CD14-positive monocyte (primary cell): ENCODE data around the gene DGKI. TPM values are rescaled to one million over a fixed set of nuclear protein-coding genes. Genes with fewer than 3 reads are reported as not detected.

Experiments
- DNase-seq, 3 donors: peaks; one replicate each; pipeline ENCODE4 v3.0.0-alpha.2; 2011 to 2022
- H2AFZ ChIP-seq: 2 replicates; pipeline ENCODE4 v1.6.0; 2012; ENCODE audit warnings: mild to moderate bottlenecking, low read depth, low read length, inconsistent platforms; ENCODE audit not compliant: insufficient read depth, poor library complexity, severe bottlenecking
- H3K27ac ChIP-seq, 2 donors: 1 replicate in 1 of 2; 2 replicates in 1 of 2; pipeline ENCODE4 v1.5.1; 2012 to 2013; ENCODE audit warnings: low read length in 2 of 2, control low read depth in 1 of 2, inconsistent platforms in 1 of 2, low read depth in 1 of 2, mild to moderate bottlenecking in 1 of 2
- H3K27me3 ChIP-seq, 2 donors: one replicate each; pipeline versions ENCODE4 v1.6.0 to v1.6.1; 2011 to 2013; ENCODE audit warnings: low read length in 2 of 2; ENCODE audit not compliant: control insufficient read depth in 2 of 2, insufficient read depth in 2 of 2
- H3K36me3 ChIP-seq, 2 donors: replicated peaks in 1 of 2; 1 replicate in 1 of 2; 2 replicates in 1 of 2; pipeline versions ENCODE4 v1.5.1 to v1.6.1; 2012 to 2013; ENCODE audit warnings: low read length in 2 of 2, control low read depth in 1 of 2, inconsistent platforms in 1 of 2, mild to moderate bottlenecking in 1 of 2; ENCODE audit not compliant: insufficient read depth in 2 of 2, control insufficient read depth in 1 of 2
- H3K4me1 ChIP-seq, 2 donors: 1 replicate in 1 of 2; 2 replicates in 1 of 2; pipeline versions ENCODE4 v1.5.1 to v1.6.1; 2012 to 2013; ENCODE audit warnings: low read length in 2 of 2, control low read depth in 1 of 2, inconsistent platforms in 1 of 2, mild to moderate bottlenecking in 1 of 2, moderate library complexity in 1 of 2; ENCODE audit not compliant: insufficient read depth in 2 of 2, control insufficient read depth in 1 of 2
- H3K4me2 ChIP-seq: replicated peaks from 2 replicates; pipeline ENCODE3; 2012; ENCODE audit warnings: low read length, moderate library complexity, mild to moderate bottlenecking; ENCODE audit not compliant: poor library complexity, severe bottlenecking; ENCODE audit errors: extremely low read depth
- H3K4me3 ChIP-seq, 3 experiments: fragments of 200-600 bp in 1 of 3; sonication (generic) in 1 of 3; replicated peaks in 1 of 3; 1 replicate in 2 of 3; 2 replicates in 1 of 3; pipeline ENCODE4 v1.5.1; 2011 to 2013; ENCODE audit warnings: low read length in 3 of 3, mild to moderate bottlenecking in 3 of 3, control low read depth in 2 of 3, low read depth in 2 of 3, inconsistent platforms in 1 of 3, moderate library complexity in 1 of 3
- H3K79me2 ChIP-seq: 2 replicates; pipeline ENCODE4 v1.6.0; 2012; ENCODE audit warnings: mild to moderate bottlenecking, control low read depth, inconsistent platforms, low read length, moderate library complexity; ENCODE audit not compliant: insufficient read depth
- H3K9ac ChIP-seq: 2 replicates; pipeline ENCODE4 v1.6.0; 2017; ENCODE audit warnings: low read length, mild to moderate bottlenecking; ENCODE audit not compliant: insufficient read depth, poor library complexity, severe bottlenecking
- H3K9me3 ChIP-seq, 2 donors: replicated peaks in 1 of 2; 1 replicate in 1 of 2; 2 replicates in 1 of 2; pipeline versions ENCODE4 v1.5.1 to v1.6.1; 2012 to 2013; ENCODE audit warnings: low read length in 2 of 2, control low read depth in 1 of 2; ENCODE audit not compliant: control insufficient read depth in 1 of 2, insufficient read depth in 1 of 2
- H4K20me1 ChIP-seq: 2 replicates; pipeline ENCODE4 v1.6.0; 2012; ENCODE audit warnings: mild to moderate bottlenecking, low read length, control low read depth, moderate library complexity; ENCODE audit not compliant: insufficient read depth
- H3K27ac Mint-ChIP-seq, 7 donors: one replicate each; pipeline ENCODE4 v1.8.0; 2020; ENCODE audit warnings: mild to moderate bottlenecking in 7 of 7, mixed read lengths in 7 of 7, moderate library complexity in 6 of 7, inconsistent platforms in 2 of 7
- H3K27me3 Mint-ChIP-seq, 3 donors: one replicate each; pipeline ENCODE4 v1.8.0; 2021 to 2022; ENCODE audit warnings: low read depth in 3 of 3, mild to moderate bottlenecking in 3 of 3, mixed read lengths in 3 of 3, moderate library complexity in 3 of 3, inconsistent platforms in 1 of 3
- H3K36me3 Mint-ChIP-seq, 2 donors: one replicate each; pipeline ENCODE4 v1.8.0; 2020; ENCODE audit warnings: mixed read lengths in 2 of 2, inconsistent platforms in 1 of 2, mild to moderate bottlenecking in 1 of 2
- H3K4me1 Mint-ChIP-seq: one replicate; pipeline ENCODE4 v1.8.0; 2020; ENCODE audit warnings: mild to moderate bottlenecking, mixed read lengths
- H3K4me3 Mint-ChIP-seq, 2 donors: one replicate each; pipeline ENCODE4 v1.8.0; 2020; ENCODE audit warnings: mild to moderate bottlenecking in 2 of 2, mixed read lengths in 2 of 2, moderate library complexity in 1 of 2
- H3K9me3 Mint-ChIP-seq, 7 donors: one replicate each; pipeline ENCODE4 v1.8.0; 2020 to 2022; ENCODE audit warnings: mixed read lengths in 7 of 7, mild to moderate bottlenecking in 6 of 7, moderate library complexity in 6 of 7, inconsistent platforms in 2 of 7
- WGBS: methylation state at CpG from one replicate; pipeline ENCODE4 v1.1.5; 2013; ENCODE audit warnings: missing lambda C conversion rate; ENCODE audit not compliant: insufficient coverage; 5-methylcytosine and 5-hydroxymethylcytosine counted together
- intact Hi-C, 2 donors: fragments of 100-400 bp; cut with micrococcal nuclease; formaldehyde crosslinking; loops; one replicate each; pipeline versions ENCODE4 v1.15.0 to v1.15.1; 2023
- polyA plus RNA-seq, 3 donors: library from polyadenylated mRNA; depleted of rRNA in 1 of 3; unstranded in 2 of 3; stranded (reverse) in 1 of 3; fragments of 300-500 nt in 2 of 3; fragments of >200 nt in 1 of 3; fragmentation: Illumina TruSeq in 2 of 3; gene quantifications; 1 replicate in 2 of 3; 2 replicates in 1 of 3; pipeline ENCODE4 v1.2.3, GENCODE V29; 2012 to 2021
- TF ChIP-seq, protein P1 (sequence below): fragments of 200-600 bp; IDR thresholded peaks from one replicate; pipeline ENCODE4 v1.8.0; 2022; ENCODE audit warnings: antibody characterized with exemption, mild to moderate bottlenecking

DGKI gene
- polyA plus RNA-seq, 3 donors, result not detected

DNA sequence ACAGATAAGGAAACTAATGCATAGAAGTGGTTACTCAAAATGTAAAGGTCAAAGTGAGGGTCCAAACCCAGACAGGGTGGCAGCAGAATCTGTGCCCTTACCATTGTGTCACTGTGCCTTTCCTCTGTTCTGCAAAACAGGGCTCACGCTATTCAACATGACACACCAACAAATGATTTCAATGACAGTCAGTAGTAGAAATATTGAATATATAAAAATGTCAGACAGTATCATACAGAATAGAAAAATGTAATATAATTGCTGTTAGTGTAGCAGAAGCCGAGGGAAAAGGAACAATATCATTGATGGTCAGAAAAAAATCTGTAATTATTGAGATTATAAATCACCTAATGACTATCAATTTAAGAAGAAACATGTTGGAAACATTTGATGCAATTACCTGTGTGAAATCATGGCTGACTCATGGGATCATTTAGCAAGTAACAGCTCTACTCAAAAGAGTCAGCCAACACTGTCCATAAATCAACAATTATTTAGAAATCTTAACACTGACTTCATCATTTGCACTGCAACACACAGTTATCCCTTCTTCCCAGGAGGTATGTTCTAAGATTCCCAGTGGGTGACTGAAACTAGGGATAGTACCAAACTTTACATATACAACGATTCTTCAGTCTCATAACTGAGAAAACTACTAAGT is 198.7 kb downstream of the DGKI start:
- H3K4me1 Mint-ChIP-seq, result peaks cover 2% of the 10 kb centered on the region
- H3K4me3 ChIP-seq, result no peak overlapping the region
- TF ChIP-seq, protein P1, sequence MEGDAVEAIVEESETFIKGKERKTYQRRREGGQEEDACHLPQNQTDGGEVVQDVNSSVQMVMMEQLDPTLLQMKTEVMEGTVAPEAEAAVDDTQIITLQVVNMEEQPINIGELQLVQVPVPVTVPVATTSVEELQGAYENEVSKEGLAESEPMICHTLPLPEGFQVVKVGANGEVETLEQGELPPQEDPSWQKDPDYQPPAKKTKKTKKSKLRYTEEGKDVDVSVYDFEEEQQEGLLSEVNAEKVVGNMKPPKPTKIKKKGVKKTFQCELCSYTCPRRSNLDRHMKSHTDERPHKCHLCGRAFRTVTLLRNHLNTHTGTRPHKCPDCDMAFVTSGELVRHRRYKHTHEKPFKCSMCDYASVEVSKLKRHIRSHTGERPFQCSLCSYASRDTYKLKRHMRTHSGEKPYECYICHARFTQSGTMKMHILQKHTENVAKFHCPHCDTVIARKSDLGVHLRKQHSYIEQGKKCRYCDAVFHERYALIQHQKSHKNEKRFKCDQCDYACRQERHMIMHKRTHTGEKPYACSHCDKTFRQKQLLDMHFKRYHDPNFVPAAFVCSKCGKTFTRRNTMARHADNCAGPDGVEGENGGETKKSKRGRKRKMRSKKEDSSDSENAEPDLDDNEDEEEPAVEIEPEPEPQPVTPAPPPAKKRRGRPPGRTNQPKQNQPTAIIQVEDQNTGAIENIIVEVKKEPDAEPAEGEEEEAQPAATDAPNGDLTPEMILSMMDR, result no peak
- peaks cover 0 to 8% of the 10 kb centered on the region in 2 donors for H3K27me3 ChIP-seq
- intact Hi-C loops, result no loop called here
- H3K4me2 ChIP-seq, result no peak overlapping the region
- H3K27me3 Mint-ChIP-seq, result peaks cover 2 to 16% (median 9%) of the 10 kb centered on the region in 3 donors
- no peaks in the 10 kb centered on the region for H3K36me3 ChIP-seq
- no peak overlapping the region for H3K27ac Mint-ChIP-seq
- no peaks in the 10 kb centered on the region for H3K9me3 Mint-ChIP-seq
- no peak overlapping the region for H2AFZ ChIP-seq
- H3K79me2 ChIP-seq, result no peaks in the 10 kb centered on the region
- no peaks in the 10 kb centered on the region for H4K20me1 ChIP-seq
- no peaks in the 10 kb centered on the region for H3K4me1 ChIP-seq
- no peaks in the 10 kb centered on the region for H3K36me3 Mint-ChIP-seq
- no peak overlapping the region for H3K9ac ChIP-seq
- H3K9me3 ChIP-seq, result no peaks in the 10 kb centered on the region
- no peak overlapping the region for H3K4me3 Mint-ChIP-seq
- no CpG with 5 or more reads among the region's 3 CpGs for WGBS
- DNase-seq, result no peak
- no peak overlapping the region for H3K27ac ChIP-seq

DNA sequence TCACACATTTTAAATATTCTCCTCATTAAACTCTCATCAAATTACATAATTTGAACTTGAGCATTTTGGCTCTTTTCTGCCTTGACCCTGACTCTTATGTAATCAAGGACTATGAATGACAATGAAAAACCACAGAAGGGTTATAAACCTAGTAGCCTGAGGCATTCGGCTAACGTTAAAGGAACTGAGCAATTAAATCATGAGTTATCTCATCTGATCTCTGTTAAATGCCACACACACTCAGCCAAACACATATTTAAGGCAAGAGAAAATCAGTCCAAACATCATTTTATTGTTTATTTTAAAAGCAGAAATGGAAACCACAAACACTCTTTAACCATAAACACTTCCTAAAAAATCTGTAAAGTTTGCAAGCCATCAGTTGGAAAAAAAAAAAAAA is 204.3 kb downstream of the DGKI start:
- Mint-ChIP-seq H3K9me3 (peaks cover 0 to 5% (median 2%) of the 10 kb centered on the region in 7 donors), H3K4me1 (peaks cover 10% of the 10 kb centered on the region), H3K27me3 (peaks cover 5 to 11% (median 8%) of the 10 kb centered on the region in 3 donors), H3K36me3 (no peaks in the 10 kb centered on the region), H3K4me3 (no peak overlapping the region), H3K27ac (peak overlapping the region in 2 of 7 donors; percentile 17 to 62)
- Histone ChIP-seq H3K79me2 (no peaks in the 10 kb centered on the region), H3K27me3 (peaks cover 0 to 6% of the 10 kb centered on the region in 2 donors), H2AFZ (no peak overlapping the region), H4K20me1 (no peaks in the 10 kb centered on the region), H3K4me1 (peaks cover 7 to 9% of the 10 kb centered on the region in 2 donors), H3K27ac (no peak overlapping the region), H3K4me3 (no peak overlapping the region), H3K4me2 (no peak overlapping the region), H3K9me3 (no peaks in the 10 kb centered on the region), H3K9ac (no peak overlapping the region), H3K36me3 (no peaks in the 10 kb centered on the region)
- no CpG with 5 or more reads among the region's 2 CpGs for WGBS
- TF ChIP-seq, protein P1, result no peak
- DNase-seq, result no peak
- intact Hi-C loops, result no loop called here
